T-helper 17 cell (primary cell): Measurements from ENCODE around the gene PHF21B. TPM values are rescaled to one million over a fixed set of nuclear protein-coding genes. Genes with fewer than 3 reads are reported as not detected.
"Not testable (repeated sequence)": the region's sequence is repeated elsewhere in the genome, so short reads cannot be mapped to it uniquely, and the experiment has no call there.

Experiments used
- ATAC-seq: fragments of 150-1000 bp; cut with Tn5 transposase; 2 replicates; pipeline ENCODE4 v1.10.0; 2021; ENCODE audit warnings: mild to moderate bottlenecking, moderate library complexity
- DNase-seq, 3 donors: peaks; one replicate each; pipeline versions ENCODE4 v3.0.0 to v3.0.0-alpha.2; 2020 to 2021
- H3K9me3 ChIP-seq: one replicate; pipeline ENCODE4 v1.7.0; 2013; ENCODE audit warnings: low read length, mild to moderate bottlenecking; ENCODE audit not compliant: control insufficient read depth, poor library complexity, severe bottlenecking
- H3K27ac Mint-ChIP-seq: one replicate; pipeline ENCODE4 v1.8.0; 2022; ENCODE audit warnings: mild to moderate bottlenecking, moderate library complexity, mixed read lengths
- H3K27me3 Mint-ChIP-seq: one replicate; pipeline ENCODE4 v1.8.0; 2022; ENCODE audit warnings: mixed read lengths
- H3K36me3 Mint-ChIP-seq: one replicate; pipeline ENCODE4 v1.8.0; 2022; ENCODE audit warnings: low read depth, mixed read lengths
- H3K4me1 Mint-ChIP-seq: one replicate; pipeline ENCODE4 v1.8.0; 2022; ENCODE audit warnings: mild to moderate bottlenecking, mixed read lengths
- H3K4me3 Mint-ChIP-seq: one replicate; pipeline ENCODE4 v1.8.0; 2022; ENCODE audit warnings: mild to moderate bottlenecking, moderate library complexity, mixed read lengths
- total RNA-seq, 4 donors: library from RNA in 2 of 4; stranded (reverse) in 2 of 4; gene quantifications; one replicate each; pipeline ENCODE4 v1.2.3 and lab custom pipeline; 2022 to 2026

PHF21B gene
- total RNA-seq, 2 donors from 2014 or later, result not detected

GRCh38 chr22:44929359-44930015 lies 80.3 kb downstream of the PHF21B start:
- H3K27ac Mint-ChIP-seq, result no peak overlapping the region
- H3K36me3 Mint-ChIP-seq, result peaks cover 3% of the 10 kb centered on the region
- no peaks in the 10 kb centered on the region for H3K9me3 ChIP-seq
- no peak overlapping the region for H3K4me3 Mint-ChIP-seq
- DNase-seq, result no peak
- H3K4me1 Mint-ChIP-seq, result peaks cover 5% of the 10 kb centered on the region
- ATAC-seq, result no peak
- peaks cover 28% of the 10 kb centered on the region for H3K27me3 Mint-ChIP-seq

- H3K9me3 ChIP-seq, result no peaks in the 10 kb centered on the region
- Mint-ChIP-seq H3K4me3 (no peak overlapping the region), H3K27ac (no peak overlapping the region), H3K4me1 (peaks cover 3% of the 10 kb centered on the region), H3K36me3 (peaks cover 3% of the 10 kb centered on the region), H3K27me3 (peaks cover 28% of the 10 kb centered on the region)
- ATAC-seq (no peak), DNase-seq (no peak)
Observed at GRCh38 chr22:44928711-44929358, 81.0 kb downstream of the PHF21B start.

- Mint-ChIP-seq H3K4me3 (no peak overlapping the region), H3K27me3 (peaks cover 24% of the 10 kb centered on the region), H3K27ac (no peak overlapping the region), H3K4me1 (no peaks in the 10 kb centered on the region), H3K36me3 (peaks cover 3% of the 10 kb centered on the region)
- H3K9me3 ChIP-seq, result no peaks in the 10 kb centered on the region
- DNase-seq (no peak), ATAC-seq (no peak)
Observed at GRCh38 chr22:44928136-44928463, 81.7 kb downstream of the PHF21B start.

GRCh38 chr22:44927463-44928135 lies 82.2 kb downstream of the PHF21B start:
- ATAC-seq, result no peak
- H3K4me1 Mint-ChIP-seq, result no peaks in the 10 kb centered on the region
- peaks cover 24% of the 10 kb centered on the region for H3K27me3 Mint-ChIP-seq
- H3K36me3 Mint-ChIP-seq, result peaks cover 3% of the 10 kb centered on the region
- no peak overlapping the region for H3K27ac Mint-ChIP-seq
- no peak for DNase-seq
- no peak overlapping the region for H3K4me3 Mint-ChIP-seq
- no peaks in the 10 kb centered on the region for H3K9me3 ChIP-seq

- no peak overlapping the region for H3K4me3 Mint-ChIP-seq
- ATAC-seq (no peak), DNase-seq (no peak)
- peaks cover 24% of the 10 kb centered on the region for H3K27me3 Mint-ChIP-seq
- H3K9me3 ChIP-seq, result no peaks in the 10 kb centered on the region
- H3K27ac Mint-ChIP-seq, result no peak overlapping the region
- peaks cover 3% of the 10 kb centered on the region for H3K36me3 Mint-ChIP-seq
- no peaks in the 10 kb centered on the region for H3K4me1 Mint-ChIP-seq
Observed at GRCh38 chr22:44926491-44927415, 83.1 kb downstream of the PHF21B start.

- no peak for ATAC-seq
- no peaks in the 10 kb centered on the region for H3K9me3 ChIP-seq
- no peak overlapping the region for H3K4me3 Mint-ChIP-seq
- H3K4me1 Mint-ChIP-seq, result no peaks in the 10 kb centered on the region
- no peak overlapping the region for H3K27ac Mint-ChIP-seq
- peaks cover 25% of the 10 kb centered on the region for H3K27me3 Mint-ChIP-seq
- no peak for DNase-seq
- H3K36me3 Mint-ChIP-seq, result peaks cover 3% of the 10 kb centered on the region
Observed at GRCh38 chr22:44926124-44926475, 83.7 kb downstream of the PHF21B start.

- DNase-seq, result no peak
- ATAC-seq, result no peak
- Mint-ChIP-seq H3K27ac (no peak overlapping the region), H3K4me3 (no peak overlapping the region), H3K27me3 (peaks cover 29% of the 10 kb centered on the region), H3K36me3 (peaks cover 3% of the 10 kb centered on the region), H3K4me1 (no peaks in the 10 kb centered on the region)
- H3K9me3 ChIP-seq, result no peaks in the 10 kb centered on the region
Observed at GRCh38 chr22:44925465-44926123, 84.2 kb downstream of the PHF21B start.

- Mint-ChIP-seq H3K4me1 (no peaks in the 10 kb centered on the region), H3K27ac (no peak overlapping the region), H3K27me3 (peaks cover 32% of the 10 kb centered on the region), H3K4me3 (no peak overlapping the region), H3K36me3 (peaks cover 3% of the 10 kb centered on the region)
- ATAC-seq, result no peak
- DNase-seq, result no peak
- no peaks in the 10 kb centered on the region for H3K9me3 ChIP-seq
Observed at GRCh38 chr22:44924710-44925109, 85.1 kb downstream of the PHF21B start.

- ATAC-seq (no peak), DNase-seq (no peak)
- H3K27me3 Mint-ChIP-seq, result peaks cover 33% of the 10 kb centered on the region
- no peak overlapping the region for H3K4me3 Mint-ChIP-seq
- H3K9me3 ChIP-seq, result no peaks in the 10 kb centered on the region
- H3K27ac Mint-ChIP-seq, result no peak overlapping the region
- no peaks in the 10 kb centered on the region for H3K4me1 Mint-ChIP-seq
- peaks cover 3% of the 10 kb centered on the region for H3K36me3 Mint-ChIP-seq
Observed at GRCh38 chr22:44924098-44924497, 85.7 kb downstream of the PHF21B start.

GRCh38 chr22:44921766-44922165 lies 88.0 kb downstream of the PHF21B start:
- peaks cover 25% of the 10 kb centered on the region for H3K27me3 Mint-ChIP-seq
- H3K4me1 Mint-ChIP-seq, H3K27ac Mint-ChIP-seq, H3K4me3 Mint-ChIP-seq, H3K9me3 ChIP-seq, ATAC-seq, DNase-seq, H3K36me3 Mint-ChIP-seq: not testable (repeated sequence)

GRCh38 chr22:44920183-44920582 lies 89.6 kb downstream of the PHF21B start:
- H3K4me1 Mint-ChIP-seq, result no peaks in the 10 kb centered on the region
- ATAC-seq (no peak), DNase-seq (no peak)
- H3K4me3 Mint-ChIP-seq, result no peak overlapping the region
- H3K27me3 Mint-ChIP-seq, result peaks cover 25% of the 10 kb centered on the region
- H3K36me3 Mint-ChIP-seq, result no peaks in the 10 kb centered on the region
- H3K27ac Mint-ChIP-seq, result no peak overlapping the region
- H3K9me3 ChIP-seq, result no peaks in the 10 kb centered on the region

GRCh38 chr22:44919691-44920090 lies 90.1 kb downstream of the PHF21B start:
- H3K9me3 ChIP-seq, result no peaks in the 10 kb centered on the region
- Mint-ChIP-seq H3K4me3 (no peak overlapping the region), H3K27ac (no peak overlapping the region), H3K27me3 (peaks cover 29% of the 10 kb centered on the region), H3K36me3 (no peaks in the 10 kb centered on the region), H3K4me1 (no peaks in the 10 kb centered on the region)
- ATAC-seq (no peak), DNase-seq (no peak)
